Measurements from ENCODE around the gene ANK3. TPM values are rescaled to one million over a fixed set of nuclear protein-coding genes. Genes with fewer than 3 reads are reported as not detected.

ANK3 gene
- polyA plus RNA-seq, 1 experiment, result 1.6 TPM

- CTCF ChIA-PET, result no interaction called here
- TF ChIP-seq, protein P1, sequence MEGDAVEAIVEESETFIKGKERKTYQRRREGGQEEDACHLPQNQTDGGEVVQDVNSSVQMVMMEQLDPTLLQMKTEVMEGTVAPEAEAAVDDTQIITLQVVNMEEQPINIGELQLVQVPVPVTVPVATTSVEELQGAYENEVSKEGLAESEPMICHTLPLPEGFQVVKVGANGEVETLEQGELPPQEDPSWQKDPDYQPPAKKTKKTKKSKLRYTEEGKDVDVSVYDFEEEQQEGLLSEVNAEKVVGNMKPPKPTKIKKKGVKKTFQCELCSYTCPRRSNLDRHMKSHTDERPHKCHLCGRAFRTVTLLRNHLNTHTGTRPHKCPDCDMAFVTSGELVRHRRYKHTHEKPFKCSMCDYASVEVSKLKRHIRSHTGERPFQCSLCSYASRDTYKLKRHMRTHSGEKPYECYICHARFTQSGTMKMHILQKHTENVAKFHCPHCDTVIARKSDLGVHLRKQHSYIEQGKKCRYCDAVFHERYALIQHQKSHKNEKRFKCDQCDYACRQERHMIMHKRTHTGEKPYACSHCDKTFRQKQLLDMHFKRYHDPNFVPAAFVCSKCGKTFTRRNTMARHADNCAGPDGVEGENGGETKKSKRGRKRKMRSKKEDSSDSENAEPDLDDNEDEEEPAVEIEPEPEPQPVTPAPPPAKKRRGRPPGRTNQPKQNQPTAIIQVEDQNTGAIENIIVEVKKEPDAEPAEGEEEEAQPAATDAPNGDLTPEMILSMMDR (IDR thresholded peaks at IDR 0.05; ENCODE audit: low read depth, low read length), result no peak
- H3K9me3 ChIP-seq (ENCODE audit: control insufficient read depth, insufficient read depth, low read length), result no peaks in the 10 kb centered on the region
- no peak for DNase-seq (ENCODE audit: low read depth, low spot score)
- H3K4me3 ChIP-seq (ENCODE audit: low read depth, low read length), result no peak overlapping the region
- no peaks in the 10 kb centered on the region for H3K27me3 ChIP-seq (ENCODE audit: control insufficient read depth, insufficient read depth, low read length)
- POLR2A ChIA-PET, result no interaction called here
- H3K27ac ChIP-seq (ENCODE audit: low read depth, low read length), result no peak overlapping the region
Measured at GRCh38 chr10:60000747-60001146, 388.9 kb downstream of the ANK3 start.

DNA sequence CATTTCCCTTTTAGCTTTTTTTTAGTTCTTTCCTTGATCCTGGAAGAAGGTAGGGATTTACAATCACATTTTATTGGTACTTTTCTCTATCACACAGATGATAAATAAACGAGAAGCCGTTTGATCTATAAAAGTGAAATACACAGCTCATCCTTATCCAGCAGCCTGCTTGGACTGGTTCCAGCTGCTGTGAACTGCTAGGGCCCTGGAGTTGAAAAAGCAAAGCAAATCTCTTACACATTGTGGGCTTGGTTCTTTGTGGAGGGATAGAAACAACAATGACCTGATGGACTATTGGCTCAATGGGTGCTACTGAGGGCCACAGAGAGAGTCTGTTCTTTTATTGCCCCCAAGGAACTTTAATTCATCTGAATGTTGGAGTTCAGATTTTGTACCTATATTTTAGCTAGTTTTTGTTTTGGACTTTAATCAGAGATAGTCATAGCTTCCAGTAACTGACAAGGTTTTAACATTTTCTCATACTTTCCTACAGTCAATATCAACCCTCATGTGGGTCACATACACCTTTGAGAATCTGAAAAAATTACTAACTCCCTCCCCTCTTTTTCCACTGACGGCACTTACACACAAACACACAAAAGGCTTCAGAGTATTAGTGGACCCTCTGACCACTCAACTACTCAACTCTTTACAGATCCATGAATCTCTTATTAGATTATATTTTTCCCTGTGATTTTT, 391.7 kb downstream of the ANK3 start:
- no peaks in the 10 kb centered on the region for H3K9me3 ChIP-seq (ENCODE audit: control insufficient read depth, insufficient read depth, low read length)
- POLR2A ChIA-PET, result no interaction called here
- CTCF ChIA-PET, result interaction anchor here (0.7 kb wide), 1 partner anchor 289 kb away, joined by 3 read pairs; no protein-coding TSS in a partner anchor
- H3K27me3 ChIP-seq (ENCODE audit: control insufficient read depth, insufficient read depth, low read length), result no peaks in the 10 kb centered on the region
- no peak for DNase-seq (ENCODE audit: low read depth, low spot score)
- no peak overlapping the region for H3K27ac ChIP-seq (ENCODE audit: low read depth, low read length)
- TF ChIP-seq, protein P1 (IDR thresholded peaks at IDR 0.05; ENCODE audit: low read depth, low read length), result no peak
- H3K4me3 ChIP-seq (ENCODE audit: low read depth, low read length), result no peak overlapping the region

- no peaks in the 10 kb centered on the region for H3K27me3 ChIP-seq (ENCODE audit: control insufficient read depth, insufficient read depth, low read length)
- no peaks in the 10 kb centered on the region for H3K9me3 ChIP-seq (ENCODE audit: control insufficient read depth, insufficient read depth, low read length)
- H3K27ac ChIP-seq (ENCODE audit: low read depth, low read length), result no peak overlapping the region
- POLR2A ChIA-PET, result no interaction called here
- TF ChIP-seq, protein P1 (IDR thresholded peaks at IDR 0.05; ENCODE audit: low read depth, low read length), result no peak
- CTCF ChIA-PET, result no interaction called here
- no peak overlapping the region for H3K4me3 ChIP-seq (ENCODE audit: low read depth, low read length)
- no peak for DNase-seq (ENCODE audit: low read depth, low spot score)
Measured at GRCh38 chr10:59995862-59996261, 393.8 kb downstream of the ANK3 start.

- TF ChIP-seq, protein P1 (IDR thresholded peaks at IDR 0.05; ENCODE audit: low read depth, low read length), result no peak
- H3K27me3 ChIP-seq (ENCODE audit: control insufficient read depth, insufficient read depth, low read length), result no peaks in the 10 kb centered on the region
- H3K4me3 ChIP-seq (ENCODE audit: low read depth, low read length), result no peak overlapping the region
- CTCF ChIA-PET, result no interaction called here
- no peaks in the 10 kb centered on the region for H3K9me3 ChIP-seq (ENCODE audit: control insufficient read depth, insufficient read depth, low read length)
- no peak overlapping the region for H3K27ac ChIP-seq (ENCODE audit: low read depth, low read length)
- no peak for DNase-seq (ENCODE audit: low read depth, low spot score)
- POLR2A ChIA-PET, result no interaction called here
Measured at GRCh38 chr10:59993931-59994330, 395.7 kb downstream of the ANK3 start.

DNA sequence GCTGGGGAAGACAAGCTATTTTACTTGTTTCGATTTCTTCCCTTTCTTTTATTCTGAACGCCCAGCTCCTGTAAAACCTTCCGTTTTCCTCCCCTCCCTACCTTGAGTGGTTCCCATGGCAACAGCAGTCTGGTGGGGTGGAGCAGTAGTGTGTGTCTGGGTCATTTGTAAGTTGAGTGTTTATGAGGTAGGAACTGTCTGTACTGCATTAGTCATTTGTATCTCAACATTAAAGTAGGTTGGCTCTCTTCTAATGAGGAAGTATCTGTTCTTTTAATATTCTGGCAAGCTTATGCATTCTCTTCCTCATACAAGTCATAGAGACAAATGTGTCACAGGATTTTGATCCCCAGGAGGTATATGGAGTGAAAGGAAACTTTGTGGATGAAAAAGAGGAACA, 398.0 kb downstream of the ANK3 start:
- Histone ChIP-seq H3K27ac (ENCODE audit: low read depth, low read length) (no peak overlapping the region), H3K4me3 (ENCODE audit: low read depth, low read length) (no peak overlapping the region), H3K9me3 (ENCODE audit: control insufficient read depth, insufficient read depth, low read length) (no peaks in the 10 kb centered on the region), H3K27me3 (ENCODE audit: control insufficient read depth, insufficient read depth, low read length) (no peaks in the 10 kb centered on the region)
- CTCF ChIA-PET, result interaction anchor here (0.6 to 0.7 kb wide), 2 partner anchors 312 to 1701 kb away, joined by 3 to 4 read pairs; no protein-coding TSS in a partner anchor
- no peak for DNase-seq (ENCODE audit: low read depth, low spot score)
- POLR2A ChIA-PET, result no interaction called here
- TF ChIP-seq, protein P1 (IDR thresholded peaks at IDR 0.05; ENCODE audit: low read depth, low read length), result no peak
